PC-9 (cell line): ENCODE measurements around the gene CFAP47. TPM values are rescaled to one million over a fixed set of nuclear protein-coding genes. Genes with fewer than 3 reads are reported as not detected.

Experiments
- BruUV-seq: library from RNA; stranded (reverse); fragments of 400-500 nt; replicated peaks from 2 replicates; lab custom pipeline; 2021; lab: Mats Ljungman, UMichigan
- CTCF ChIA-PET: fragments of 300-600 bp; sonication (Branson Sonifier 250); formaldehyde crosslinking; loops from one replicate; lab custom pipeline; 2022; ENCODE audit warnings: antibody characterized with exemption; lab: Charles Lee
- POLR2A ChIA-PET: fragments of 300-600 bp; sonication (Branson Sonifier 250); formaldehyde crosslinking; loops from one replicate; lab custom pipeline; 2022; ENCODE audit warnings: antibody characterized with exemption; ENCODE audit not compliant: unreplicated experiment; lab: Charles Lee
- DNase-seq, 2 experiments: peaks; one replicate each; pipeline versions ENCODE4 v3.0.0 to v3.0.0-alpha.2; 2015 to 2022; ENCODE audit warnings: mixed read lengths in 1 of 2
- H2AFZ ChIP-seq: fragments of 200-600 bp; sonication (generic); 2 replicates; pipeline ENCODE4 v1.8.1; 2017; ENCODE audit warnings: antibody characterized with exemption
- H3F3A ChIP-seq: fragments of 200-600 bp; sonication (generic); 2 replicates; pipeline ENCODE4 v1.8.1; 2017; ENCODE audit warnings: antibody characterized with exemption, mild to moderate bottlenecking, low read depth; ENCODE audit not compliant: insufficient read depth
- H3K27ac ChIP-seq: fragments of 200-600 bp; sonication (generic); 2 replicates; pipeline ENCODE4 v1.6.1; 2016; ENCODE audit warnings: mixed run types
- H3K27me3 ChIP-seq: fragments of 200-600 bp; sonication (generic); 2 replicates; pipeline ENCODE4 v1.6.1; 2016; ENCODE audit warnings: low read depth, mixed run types; ENCODE audit not compliant: insufficient read depth
- H3K36me3 ChIP-seq: fragments of 200-600 bp; sonication (generic); 2 replicates; pipeline ENCODE4 v1.6.1; 2016; ENCODE audit warnings: low read depth, mixed run types
- H3K4me1 ChIP-seq: fragments of 200-600 bp; sonication (generic); replicated peaks from 2 replicates; pipeline ENCODE4 v1.6.1; 2016; ENCODE audit warnings: mixed run types; ENCODE audit not compliant: insufficient read depth
- H3K4me2 ChIP-seq: fragments of 200-600 bp; sonication (generic); 2 replicates; pipeline ENCODE4 v1.6.1; 2017; ENCODE audit warnings: mixed run types
- H3K4me3 ChIP-seq: fragments of 200-600 bp; sonication (generic); 2 replicates; pipeline ENCODE4 v1.6.1; 2016; ENCODE audit warnings: mixed run types
- H3K79me2 ChIP-seq: fragments of 200-600 bp; sonication (generic); 2 replicates; pipeline ENCODE4 v1.6.1; 2017; ENCODE audit warnings: low read depth, mixed run types
- H3K9me2 ChIP-seq: fragments of 200-600 bp; sonication (generic); 2 replicates; pipeline ENCODE4 v1.8.1; 2017; ENCODE audit warnings: mild to moderate bottlenecking; ENCODE audit not compliant: insufficient read depth
- H3K9me3 ChIP-seq: fragments of 200-600 bp; sonication (generic); 2 replicates; pipeline ENCODE4 v1.8.1; 2016; ENCODE audit warnings: low read depth; ENCODE audit not compliant: insufficient read depth
- H4K20me1 ChIP-seq: fragments of 200-600 bp; sonication (generic); 2 replicates; pipeline ENCODE4 v1.8.1; 2017; ENCODE audit not compliant: insufficient read depth
- CTCF ChIP-seq: fragments of 200-600 bp; sonication (generic); conservative IDR thresholded peaks from 2 replicates; pipeline ENCODE4 v1.6.1; 2017; ENCODE audit warnings: mixed run types, antibody characterized with exemption, mild to moderate bottlenecking, moderate library complexity
- EZH2 ChIP-seq: fragments of 200-600 bp; sonication (generic); IDR thresholded peaks from 2 replicates; pipeline ENCODE4 v1.8.0; 2017; ENCODE audit warnings: antibody characterized with exemption, low read depth
- intact Hi-C: fragments of 100-400 bp; cut with micrococcal nuclease; formaldehyde crosslinking; loops from one replicate; pipeline ENCODE4 v1.10.0; 2022; ENCODE audit not compliant: unreplicated experiment
- total RNA-seq: library from RNA; stranded (reverse); gene quantifications from 2 replicates; pipeline ENCODE4 v1.2.3, GENCODE V29; 2021

Gene CFAP47
- total RNA-seq, 1 experiment from 2014 or later: not detected

- Histone ChIP-seq H3K27me3 (no peaks in the 10 kb centered on the region), H3K79me2 (no peaks in the 10 kb centered on the region), H3F3A (no peaks in the 10 kb centered on the region), H3K4me3 (no peak overlapping the region), H3K4me2 (no peak overlapping the region), H3K27ac (no peak overlapping the region), H3K9me2 (no peaks in the 10 kb centered on the region), H3K4me1 (no peaks in the 10 kb centered on the region), H2AFZ (no peak overlapping the region), H4K20me1 (no peaks in the 10 kb centered on the region), H3K36me3 (no peaks in the 10 kb centered on the region), H3K9me3 (no peaks in the 10 kb centered on the region)
- no TSS peak for BruUV-seq
- TF ChIP-seq EZH2 (no peak), CTCF (no peak)
- DNase-seq: no peak
- POLR2A ChIA-PET: no interaction called here
- intact Hi-C loops: no loop called here
- CTCF ChIA-PET: no interaction called here
These were observed 429.0 kb downstream of the CFAP47 start for GRCh38 chrX:36348509-36348908.

DNA sequence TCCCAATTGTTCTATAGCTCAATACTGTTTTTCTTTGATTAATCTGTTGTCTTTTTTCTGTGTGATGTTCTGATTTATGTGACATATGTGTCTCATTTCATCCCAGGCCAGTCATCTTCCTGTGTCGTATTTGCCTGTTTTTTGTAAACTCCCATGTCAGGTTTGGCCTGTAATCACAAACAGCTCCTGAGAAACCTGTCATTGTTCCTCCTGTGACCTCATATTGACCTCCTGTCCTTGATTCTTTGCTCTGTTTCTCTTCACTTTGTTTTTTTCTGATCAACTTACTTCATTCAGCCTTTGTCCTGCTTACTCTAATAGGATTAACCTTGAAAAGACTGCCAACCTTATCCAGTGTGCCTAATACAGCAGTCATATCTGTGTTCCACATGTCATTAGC, 438.3 kb downstream of the CFAP47 start:
- H3F3A ChIP-seq: no peaks in the 10 kb centered on the region
- H2AFZ ChIP-seq: no peak overlapping the region
- ChIA-PET CTCF (no interaction called here), POLR2A (no interaction called here)
- no peak for DNase-seq
- no peak overlapping the region for H3K27ac ChIP-seq
- H4K20me1 ChIP-seq: no peaks in the 10 kb centered on the region
- H3K27me3 ChIP-seq: no peaks in the 10 kb centered on the region
- intact Hi-C loops: no loop called here
- TF ChIP-seq CTCF (no peak), EZH2 (no peak)
- H3K36me3 ChIP-seq: no peaks in the 10 kb centered on the region
- no peaks in the 10 kb centered on the region for H3K9me3 ChIP-seq
- H3K4me3 ChIP-seq: no peak overlapping the region
- no peaks in the 10 kb centered on the region for H3K9me2 ChIP-seq
- BruUV-seq: no TSS peak
- no peaks in the 10 kb centered on the region for H3K79me2 ChIP-seq
- H3K4me1 ChIP-seq: no peaks in the 10 kb centered on the region
- no peak overlapping the region for H3K4me2 ChIP-seq

GRCh38 chrX:36364262-36364661, 444.7 kb downstream of the CFAP47 start:
- ChIA-PET CTCF (no interaction called here), POLR2A (no interaction called here)
- no peaks in the 10 kb centered on the region for H3K36me3 ChIP-seq
- intact Hi-C loops: no loop called here
- no peaks in the 10 kb centered on the region for H3K27me3 ChIP-seq
- no peaks in the 10 kb centered on the region for H3F3A ChIP-seq
- no peaks in the 10 kb centered on the region for H4K20me1 ChIP-seq
- no peak overlapping the region for H3K27ac ChIP-seq
- TF ChIP-seq CTCF (no peak), EZH2 (no peak)
- no peak for DNase-seq
- H3K9me2 ChIP-seq: no peaks in the 10 kb centered on the region
- no peaks in the 10 kb centered on the region for H3K79me2 ChIP-seq
- H3K9me3 ChIP-seq: no peaks in the 10 kb centered on the region
- no peak overlapping the region for H2AFZ ChIP-seq
- no peak overlapping the region for H3K4me2 ChIP-seq
- H3K4me3 ChIP-seq: no peak overlapping the region
- no peaks in the 10 kb centered on the region for H3K4me1 ChIP-seq
- no TSS peak for BruUV-seq
